8988T (cell line): ENCODE data around the gene IFNLR1.
A peak's percentile ranks its signal among the peaks of the same experiment; 100 is the strongest.

ENCODE experiments used
- DNase-seq: peaks from one replicate; pipeline ENCODE4 v3.0.0; 2011

Gene IFNLR1

DNA sequence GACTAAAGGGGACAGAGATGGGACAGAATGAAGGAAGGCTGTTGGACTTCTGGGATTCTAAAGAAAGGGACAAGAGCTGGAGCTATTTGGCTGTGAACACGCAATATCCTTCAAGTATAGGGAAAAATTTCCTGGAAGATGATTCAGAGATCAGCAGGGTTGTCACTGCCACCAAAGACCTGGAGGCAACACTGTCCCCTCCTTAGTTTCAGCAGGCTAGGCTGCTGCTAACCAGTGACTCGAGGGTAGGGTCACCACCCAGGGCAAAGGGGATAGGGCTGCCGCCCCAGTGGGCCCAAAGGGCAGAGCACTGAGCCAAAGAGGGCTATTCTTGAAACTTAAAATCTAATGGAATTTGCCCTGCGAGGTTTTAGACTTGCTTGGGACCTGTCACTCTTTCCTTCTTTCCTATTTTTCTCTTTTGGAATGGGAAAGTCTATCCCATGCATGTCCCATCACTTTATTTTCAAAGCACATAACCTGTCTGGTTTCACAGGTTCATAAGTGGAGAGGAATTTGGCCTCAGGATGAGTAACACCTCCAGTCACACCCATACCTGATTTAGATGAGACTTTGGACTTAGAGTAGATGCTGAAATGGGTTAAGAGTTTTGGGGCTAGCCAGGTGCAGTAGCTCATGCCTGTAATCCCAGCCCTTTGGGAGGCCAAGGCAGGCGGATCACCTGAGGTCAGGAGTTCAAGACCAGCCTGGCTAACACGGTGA is 11.9 kb downstream of the IFNLR1 start:
- no peak for DNase-seq

DNA sequence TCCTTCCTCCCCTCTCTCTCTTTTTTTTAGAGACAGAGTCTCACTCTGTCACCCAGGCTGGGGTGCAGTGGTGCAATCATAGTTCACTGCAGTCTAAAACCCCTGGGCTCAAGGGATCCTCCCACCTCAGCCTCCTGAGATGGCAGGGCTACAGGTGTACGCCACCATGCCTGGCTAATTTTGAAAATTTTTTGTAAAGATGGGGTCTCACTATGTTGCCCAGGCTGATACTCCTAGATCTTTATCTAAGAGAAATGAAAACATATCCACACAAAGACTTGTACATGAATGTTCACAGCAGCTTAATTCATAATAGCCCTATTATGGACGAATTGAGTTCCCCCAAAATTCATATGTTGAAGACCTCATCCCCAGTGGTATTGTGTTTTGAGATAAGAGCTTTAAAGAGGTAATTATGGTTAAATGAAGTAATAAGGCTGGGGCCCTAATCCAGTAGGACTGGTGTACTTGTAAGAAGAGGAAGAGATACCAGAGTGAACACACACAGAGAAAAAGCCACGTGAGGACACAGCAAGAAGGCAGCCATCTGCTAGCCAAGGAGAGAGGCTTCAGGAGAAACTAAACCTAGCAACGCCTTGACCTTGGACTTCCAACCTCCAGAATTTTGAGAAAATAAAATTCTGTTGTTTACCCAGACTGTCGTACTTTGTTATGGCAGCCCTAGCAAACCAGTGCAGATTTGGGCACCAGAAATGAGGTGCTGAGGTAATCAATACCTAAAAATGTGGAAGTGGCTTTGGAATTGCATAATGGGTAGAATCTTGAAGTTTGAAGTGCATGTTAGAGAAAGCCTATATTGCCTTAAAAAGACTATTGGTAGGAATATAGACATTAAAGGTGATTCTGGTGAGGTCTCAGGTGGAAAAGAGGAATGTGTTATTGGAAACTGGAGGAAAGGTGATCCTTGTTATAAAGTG is 13.2 kb downstream of the IFNLR1 start:
- DNase-seq = no peak

- no peak for DNase-seq
Observed at GRCh38 chr1:24172598-24172997, 14.5 kb downstream of the IFNLR1 start.

DNA sequence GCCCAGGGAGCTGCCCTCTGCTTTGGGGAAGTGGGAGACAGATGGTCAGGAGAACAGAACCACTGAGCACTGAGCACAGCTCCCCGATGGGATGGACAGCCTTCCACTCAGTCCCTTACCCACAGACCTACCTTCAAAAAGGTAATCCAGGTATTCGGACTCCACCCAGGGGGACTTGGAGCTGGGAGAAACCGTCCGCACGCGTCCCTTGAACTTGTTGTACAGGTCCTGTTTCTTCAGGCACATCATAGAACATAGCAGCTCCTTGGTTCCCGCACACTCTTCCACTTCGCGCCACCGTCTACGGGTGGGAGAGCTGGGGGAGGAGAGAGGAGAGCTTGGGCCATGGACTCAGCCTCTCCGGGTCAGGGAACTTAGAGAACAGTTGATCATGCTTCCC is 17.8 kb downstream of the IFNLR1 start:
- no peak for DNase-seq

DNA sequence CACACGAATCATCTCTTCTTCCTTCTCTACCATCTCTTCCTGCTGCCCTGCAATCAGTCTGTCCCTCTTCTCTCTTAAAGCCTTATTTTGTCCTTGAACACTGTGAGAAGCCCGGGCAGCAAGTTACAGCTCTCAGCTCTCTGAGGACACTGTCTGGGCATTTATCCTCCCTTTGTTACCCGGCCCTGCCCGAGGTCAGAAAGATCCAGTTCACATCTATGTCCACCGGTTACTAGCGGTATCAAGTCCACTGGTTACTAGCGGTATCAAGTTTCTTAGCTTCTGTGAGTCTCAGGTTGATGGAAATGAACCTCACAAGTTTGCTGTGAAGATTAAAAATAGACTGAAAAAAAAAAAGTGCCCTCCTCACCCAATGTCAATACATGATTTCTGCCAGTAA is 18.8 kb downstream of the IFNLR1 start:
- DNase-seq = no peak

GRCh38 chr1:24167008-24167407 is 20.1 kb downstream of the IFNLR1 start:
- DNase-seq = no peak

DNA sequence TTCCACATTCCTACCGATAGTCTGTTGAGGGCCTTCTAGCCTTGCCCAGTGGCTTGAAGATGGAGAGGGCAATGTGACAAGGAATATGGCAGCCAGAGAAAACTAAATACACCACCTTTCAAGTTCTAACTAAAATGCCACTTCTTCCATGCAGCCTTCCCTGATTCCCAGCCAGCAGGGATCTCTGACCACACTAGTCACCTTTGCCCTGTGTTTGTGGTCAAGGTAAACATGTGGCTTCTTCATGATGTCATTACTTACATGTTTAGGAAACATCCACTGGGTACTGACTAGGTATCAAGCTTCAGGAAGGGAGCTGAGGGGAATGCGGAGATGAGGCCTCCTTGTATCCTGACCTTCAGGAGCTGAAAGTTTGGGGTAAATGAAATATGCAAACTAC is 21.6 kb downstream of the IFNLR1 start:
- DNase-seq = no peak

- DNase-seq = no peak
Observed at GRCh38 chr1:24164004-24164403, 23.1 kb downstream of the IFNLR1 start.

DNA sequence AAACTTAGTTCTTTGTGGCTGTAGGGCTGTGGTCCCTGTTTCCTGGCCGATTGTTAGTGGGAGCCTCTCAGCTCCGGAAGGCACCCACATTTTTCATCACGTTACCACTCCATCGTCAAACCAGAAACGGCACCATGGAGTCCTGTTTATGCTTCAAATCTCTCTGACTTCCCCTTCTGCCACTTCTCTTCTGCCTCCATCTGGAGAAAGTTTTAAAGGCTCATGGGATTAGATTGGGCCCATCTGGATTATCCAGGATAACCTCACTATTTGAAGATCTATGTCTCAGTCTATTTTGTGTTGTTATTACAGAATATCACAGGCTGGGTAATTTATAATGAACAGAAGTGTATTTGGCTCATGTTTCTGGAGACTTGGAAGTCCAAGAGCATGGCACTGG is 24.9 kb downstream of the IFNLR1 start:
- no peak for DNase-seq

DNA sequence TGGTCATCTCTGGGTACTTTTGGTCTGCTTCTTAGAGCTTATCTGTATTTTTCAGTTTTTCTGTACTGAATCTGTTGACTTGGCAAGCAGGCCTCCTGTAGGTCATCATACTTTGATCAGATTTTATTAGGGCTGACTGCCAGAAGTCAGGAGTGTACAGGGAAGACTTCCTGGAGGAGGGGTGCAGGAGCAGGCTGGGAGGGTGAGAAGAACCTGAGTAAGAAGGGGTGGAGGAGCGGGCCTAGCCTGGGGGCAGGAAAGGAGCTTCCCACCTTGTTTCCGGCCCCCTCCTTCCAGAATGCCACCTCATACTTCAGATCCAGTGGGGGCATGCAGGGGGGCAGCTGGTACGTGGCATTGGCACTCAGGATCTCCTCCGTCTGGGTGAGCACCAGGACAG is 25.8 kb downstream of the IFNLR1 start:
- no peak for DNase-seq

GRCh38 chr1:24159366-24159765 is 27.7 kb downstream of the IFNLR1 start:
- no peak for DNase-seq

- no peak for DNase-seq
Observed at GRCh38 chr1:24157918-24158481, 29.1 kb downstream of the IFNLR1 start.

GRCh38 chr1:24156542-24157260 is 30.4 kb downstream of the IFNLR1 start:
- no peak for DNase-seq

GRCh38 chr1:24155011-24155782 is 31.9 kb downstream of the IFNLR1 start:
- DNase-seq = no peak

GRCh38 chr1:24154215-24154614 is 32.9 kb downstream of the IFNLR1 start:
- no peak for DNase-seq

- DNase-seq = no peak
Observed at GRCh38 chr1:24152631-24153494, 34.2 kb downstream of the IFNLR1 start.

DNA sequence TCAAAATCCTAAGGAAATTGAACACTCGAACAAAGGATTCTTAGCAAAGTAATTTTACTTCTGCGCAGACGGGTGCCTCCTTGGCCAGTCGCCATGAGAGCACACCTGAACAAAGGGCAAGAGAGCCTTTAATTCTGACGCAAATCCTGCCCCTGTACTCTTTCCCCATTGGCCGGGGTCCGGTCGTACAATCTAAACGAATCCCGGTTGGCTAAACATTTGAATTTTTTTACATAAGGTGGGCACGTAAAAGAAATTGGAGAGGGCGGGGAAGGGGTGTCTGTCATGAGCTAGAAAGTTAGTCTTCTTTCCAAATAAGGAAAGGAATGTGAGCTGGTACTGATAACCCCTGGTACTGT is 35.9 kb downstream of the IFNLR1 start:
- no peak for DNase-seq

DNA sequence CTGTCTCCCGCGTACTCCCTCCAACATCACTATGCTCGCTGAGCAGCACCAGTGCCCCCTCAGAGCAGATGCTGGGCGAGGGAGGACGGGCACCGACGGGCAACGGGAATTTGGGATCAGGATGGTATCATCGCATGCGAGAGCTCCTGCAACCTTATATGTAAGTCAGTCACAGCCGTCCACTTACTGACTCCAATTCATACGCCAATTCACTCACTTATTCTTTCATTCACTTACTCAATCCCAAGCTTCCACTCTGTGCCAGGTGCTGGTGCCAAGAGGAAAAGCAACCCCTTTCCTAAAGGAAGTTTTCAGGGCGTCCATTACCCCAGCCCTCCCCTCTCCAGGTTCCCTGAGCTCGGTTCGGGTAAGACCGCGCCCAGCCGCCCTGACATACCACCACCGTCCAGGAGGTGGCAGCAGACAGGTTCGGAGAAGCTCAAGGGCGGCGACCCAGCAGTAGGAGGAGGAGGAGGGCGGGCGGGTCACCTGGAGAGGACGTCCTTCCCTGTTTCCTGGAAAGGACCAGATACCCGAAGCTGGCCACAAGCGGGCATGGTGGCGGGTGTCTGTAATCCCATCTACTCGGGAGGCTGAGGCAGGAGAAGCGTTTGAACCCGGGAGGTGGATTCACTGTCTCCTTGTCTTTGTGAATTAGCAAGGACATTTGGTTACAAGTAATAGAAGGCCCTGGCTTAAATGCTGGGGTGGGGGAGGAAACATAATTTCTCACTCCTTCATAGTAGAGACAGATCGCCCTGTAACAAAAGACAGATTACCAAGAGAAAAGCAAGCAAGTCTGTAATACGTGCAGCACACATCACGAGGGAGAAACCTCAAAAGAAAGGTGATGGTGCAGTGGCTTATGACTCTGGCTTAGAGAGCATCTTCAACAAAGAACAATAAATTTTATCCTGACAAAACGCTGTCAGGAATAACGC is 36.6 kb downstream of the IFNLR1 start:
- peak; percentile 68 for DNase-seq

- no peak for DNase-seq
Observed at GRCh38 chr1:24149866-24150233, 37.2 kb downstream of the IFNLR1 start.

DNA sequence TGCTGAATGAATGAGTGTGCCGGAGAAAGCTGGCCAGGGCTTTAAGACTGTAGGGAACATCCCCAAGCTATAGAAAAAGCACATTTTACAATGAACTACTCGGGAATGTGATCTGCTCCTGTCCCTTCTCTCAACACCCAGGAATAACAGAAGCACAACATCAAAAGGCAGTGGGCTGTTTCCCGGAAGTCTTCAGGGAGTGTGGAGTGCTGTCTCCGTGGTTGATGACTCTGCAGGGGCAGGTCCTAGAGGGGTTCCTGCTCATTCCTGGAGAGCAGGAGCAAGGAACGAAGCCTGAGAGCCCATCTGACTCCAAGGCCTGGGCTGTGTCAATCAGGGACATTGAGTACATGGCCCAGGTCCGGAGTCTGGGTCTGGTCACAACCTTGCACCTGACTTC is 39.3 kb downstream of the IFNLR1 start:
- no peak for DNase-seq
